NB4 (cell line): ENCODE measurements around the gene MKLN1.
"Not testable (repeated sequence)": the region's sequence is repeated elsewhere in the genome, so short reads cannot be mapped to it uniquely, and the experiment has no call there.

ENCODE experiments used
- POLR2A ChIP-seq: IDR thresholded peaks from 2 replicates; pipeline ENCODE4 v1.6.1; 2011; ENCODE audit warnings: mild to moderate bottlenecking; ENCODE audit not compliant: insufficient read length; ENCODE audit errors: extremely low read depth
- TF ChIP-seq, protein P1 (sequence below): IDR thresholded peaks from 2 replicates; pipeline ENCODE4 v1.6.1; 2011; ENCODE audit warnings: low read depth, low read length
- TF ChIP-seq, protein P2 (sequence below): IDR thresholded peaks from one replicate; pipeline ENCODE4 v1.5.1; 2012; ENCODE audit warnings: low read depth, low read length

DNA sequence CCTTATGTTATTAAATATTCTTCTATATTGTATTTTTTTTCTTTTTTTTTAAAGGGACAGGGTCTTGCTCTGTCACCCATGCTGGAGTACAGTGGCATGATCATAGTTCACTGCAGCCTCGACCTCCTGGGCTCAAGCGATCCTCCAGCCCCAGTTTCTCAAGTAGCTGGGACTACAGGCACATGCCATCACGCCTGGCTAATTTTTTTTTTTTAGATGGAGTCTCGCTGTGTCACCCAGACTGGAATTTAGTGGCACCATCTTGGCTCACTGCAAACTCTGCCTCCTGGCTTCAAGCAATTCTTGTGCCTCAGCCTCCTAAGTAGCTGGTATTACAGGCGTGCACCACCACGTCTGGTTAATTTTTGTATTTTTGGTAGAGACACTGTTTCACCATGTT, 5.1 kb downstream of the MKLN1 start:
- TF ChIP-seq, protein P1, sequence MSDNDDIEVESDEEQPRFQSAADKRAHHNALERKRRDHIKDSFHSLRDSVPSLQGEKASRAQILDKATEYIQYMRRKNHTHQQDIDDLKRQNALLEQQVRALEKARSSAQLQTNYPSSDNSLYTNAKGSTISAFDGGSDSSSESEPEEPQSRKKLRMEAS: not testable (repeated sequence)
- TF ChIP-seq, protein P2, sequence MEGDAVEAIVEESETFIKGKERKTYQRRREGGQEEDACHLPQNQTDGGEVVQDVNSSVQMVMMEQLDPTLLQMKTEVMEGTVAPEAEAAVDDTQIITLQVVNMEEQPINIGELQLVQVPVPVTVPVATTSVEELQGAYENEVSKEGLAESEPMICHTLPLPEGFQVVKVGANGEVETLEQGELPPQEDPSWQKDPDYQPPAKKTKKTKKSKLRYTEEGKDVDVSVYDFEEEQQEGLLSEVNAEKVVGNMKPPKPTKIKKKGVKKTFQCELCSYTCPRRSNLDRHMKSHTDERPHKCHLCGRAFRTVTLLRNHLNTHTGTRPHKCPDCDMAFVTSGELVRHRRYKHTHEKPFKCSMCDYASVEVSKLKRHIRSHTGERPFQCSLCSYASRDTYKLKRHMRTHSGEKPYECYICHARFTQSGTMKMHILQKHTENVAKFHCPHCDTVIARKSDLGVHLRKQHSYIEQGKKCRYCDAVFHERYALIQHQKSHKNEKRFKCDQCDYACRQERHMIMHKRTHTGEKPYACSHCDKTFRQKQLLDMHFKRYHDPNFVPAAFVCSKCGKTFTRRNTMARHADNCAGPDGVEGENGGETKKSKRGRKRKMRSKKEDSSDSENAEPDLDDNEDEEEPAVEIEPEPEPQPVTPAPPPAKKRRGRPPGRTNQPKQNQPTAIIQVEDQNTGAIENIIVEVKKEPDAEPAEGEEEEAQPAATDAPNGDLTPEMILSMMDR: not testable (repeated sequence)
- not testable (repeated sequence) for TF ChIP-seq POLR2A
